Retinal pigment epithelial cell (primary cell): ENCODE measurements around the gene HLA-DQA2.
"Not testable (repeated sequence)": the region's sequence is repeated elsewhere in the genome, so short reads cannot be mapped to it uniquely, and the experiment has no call there.

Experiments used
- DNase-seq: peaks from one replicate; pipeline ENCODE4 v3.0.0-alpha.2; 2010; ENCODE audit warnings: low read depth
- H3K4me3 ChIP-seq: 2 replicates; pipeline ENCODE4 v1.5.1; 2011; ENCODE audit warnings: mild to moderate bottlenecking, low read length, control low read depth, moderate library complexity
- TF ChIP-seq, protein P1 (sequence below): conservative IDR thresholded peaks from 2 replicates; pipeline ENCODE4 v1.5.1; 2011; ENCODE audit warnings: low read depth, low read length, control low read depth, inconsistent platforms

The HLA-DQA2 gene

GRCh38 chr6:32741031-32741960, at the start of gene HLA-DQA2:
TSS of gene HLA-DQA2 (plus strand) at chr6:32741391. CDS start at chr6:32741444, 53 bp downstream.
- DNase-seq: no peak
- TF ChIP-seq, protein P1, sequence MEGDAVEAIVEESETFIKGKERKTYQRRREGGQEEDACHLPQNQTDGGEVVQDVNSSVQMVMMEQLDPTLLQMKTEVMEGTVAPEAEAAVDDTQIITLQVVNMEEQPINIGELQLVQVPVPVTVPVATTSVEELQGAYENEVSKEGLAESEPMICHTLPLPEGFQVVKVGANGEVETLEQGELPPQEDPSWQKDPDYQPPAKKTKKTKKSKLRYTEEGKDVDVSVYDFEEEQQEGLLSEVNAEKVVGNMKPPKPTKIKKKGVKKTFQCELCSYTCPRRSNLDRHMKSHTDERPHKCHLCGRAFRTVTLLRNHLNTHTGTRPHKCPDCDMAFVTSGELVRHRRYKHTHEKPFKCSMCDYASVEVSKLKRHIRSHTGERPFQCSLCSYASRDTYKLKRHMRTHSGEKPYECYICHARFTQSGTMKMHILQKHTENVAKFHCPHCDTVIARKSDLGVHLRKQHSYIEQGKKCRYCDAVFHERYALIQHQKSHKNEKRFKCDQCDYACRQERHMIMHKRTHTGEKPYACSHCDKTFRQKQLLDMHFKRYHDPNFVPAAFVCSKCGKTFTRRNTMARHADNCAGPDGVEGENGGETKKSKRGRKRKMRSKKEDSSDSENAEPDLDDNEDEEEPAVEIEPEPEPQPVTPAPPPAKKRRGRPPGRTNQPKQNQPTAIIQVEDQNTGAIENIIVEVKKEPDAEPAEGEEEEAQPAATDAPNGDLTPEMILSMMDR: no peak

DNA sequence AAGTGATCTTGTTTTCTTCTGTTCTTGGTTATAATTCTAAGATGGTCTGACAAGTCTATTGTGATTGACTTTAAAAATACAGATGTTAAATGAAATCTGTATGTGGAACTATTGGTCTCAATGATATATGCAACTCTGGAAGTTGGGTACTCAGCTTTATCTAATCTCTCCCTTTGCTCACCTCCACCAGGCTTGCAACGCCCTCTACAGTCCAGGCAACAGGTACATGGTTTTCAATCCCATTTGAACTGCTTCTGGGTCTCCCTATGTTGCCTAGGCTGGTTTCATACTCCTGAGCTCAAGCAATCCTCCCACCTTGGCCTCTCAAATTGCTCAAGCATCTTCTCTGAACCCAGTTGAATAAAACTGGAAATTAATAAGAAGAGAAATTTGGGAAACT, 49.2 kb upstream of the HLA-DQA2 start:
- TF ChIP-seq, protein P1: peak; percentile 41
- DNase-seq: no peak
- H3K4me3 ChIP-seq: no peak overlapping the region

More at GRCh38 chr6:32741031-32741960, at the start of gene HLA-DQA2:
- no peak within 1 kb of the TSS for H3K4me3 ChIP-seq

- no peak for DNase-seq
- TF ChIP-seq, protein P1: no peak
- no peak overlapping the region for H3K4me3 ChIP-seq
Measured at GRCh38 chr6:32697031-32697430, 44.2 kb upstream of the HLA-DQA2 start.

GRCh38 chr6:32700391-32701040, 40.7 kb upstream of the HLA-DQA2 start:
- no peak overlapping the region for H3K4me3 ChIP-seq
- TF ChIP-seq, protein P1: peak; percentile 79
- DNase-seq: peak; percentile 9

- DNase-seq: no peak
- H3K4me3 ChIP-seq: no peak overlapping the region
- TF ChIP-seq, protein P1: no peak
Measured at GRCh38 chr6:32703347-32703746, 37.8 kb upstream of the HLA-DQA2 start.

- not testable (repeated sequence) for DNase-seq, H3K4me3 ChIP-seq
Measured at GRCh38 chr6:32705164-32705563, 36.0 kb upstream of the HLA-DQA2 start.

DNA sequence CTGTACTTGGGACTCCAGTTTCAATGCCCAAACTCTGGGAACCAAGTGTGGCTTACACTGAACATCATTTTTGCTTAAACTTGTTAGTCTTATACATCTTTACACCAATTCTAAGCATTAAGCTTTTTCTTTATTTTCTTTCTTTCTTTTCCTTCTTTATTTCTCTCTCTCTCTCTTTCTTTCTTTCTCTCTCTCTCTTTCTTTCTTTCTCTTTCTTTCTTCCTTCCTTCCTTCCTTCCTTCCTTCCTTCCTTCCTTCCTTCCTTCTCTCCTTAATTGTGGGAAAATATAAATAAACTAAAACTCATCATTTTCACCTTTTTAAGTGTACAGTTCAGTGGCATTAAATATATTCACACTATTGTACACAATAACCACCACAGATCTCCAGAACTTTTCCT, 31.6 kb upstream of the HLA-DQA2 start:
- H3K4me3 ChIP-seq: no peak overlapping the region
- DNase-seq: no peak
- TF ChIP-seq, protein P1: no peak
